Heart right ventricle (tissue), 16 donors: ENCODE results near the gene WTIP. TPM values are rescaled to one million over a fixed set of nuclear protein-coding genes. Genes with fewer than 3 reads are reported as not detected.

ENCODE experiments used
- ATAC-seq, 8 donors: fragments of 200-7000 bp; cut with Tn5 transposase; one replicate each; pipeline ENCODE4 v1.9.1; 2020; ENCODE audit warnings: mild to moderate bottlenecking in 8 of 8, moderate library complexity in 8 of 8, moderate number of reproducible peaks in 1 of 8
- DNase-seq, 2 donors: peaks; one replicate each; pipeline ENCODE4 v3.0.0-alpha.2; 2020
- H3K27ac ChIP-seq, 10 donors: fragments of 200-600 bp; sonication (generic) in 2 of 10; one replicate each; pipeline versions ENCODE4 v1.5.0 to v1.8.0; 2020 to 2022; ENCODE audit warnings: mild to moderate bottlenecking in 3 of 10
- H3K27me3 ChIP-seq, 7 donors: fragments of 200-600 bp; one replicate each; pipeline ENCODE4 v1.8.0; 2021 to 2022; ENCODE audit warnings: mild to moderate bottlenecking in 2 of 7
- H3K36me3 ChIP-seq, 9 donors: fragments of 200-600 bp; sonication (generic) in 1 of 9; one replicate each; pipeline versions ENCODE4 v1.5.0 to v1.8.0; 2020 to 2022; ENCODE audit warnings: mild to moderate bottlenecking in 2 of 9
- H3K4me1 ChIP-seq, 9 donors: fragments of 200-600 bp; sonication (generic) in 1 of 9; one replicate each; pipeline versions ENCODE4 v1.5.0 to v1.8.0; 2020 to 2022; ENCODE audit warnings: mild to moderate bottlenecking in 4 of 9
- H3K4me3 ChIP-seq, 10 donors: fragments of 200-600 bp; sonication (generic) in 2 of 10; one replicate each; pipeline versions ENCODE4 v1.5.0 to v1.8.0; 2020 to 2022; ENCODE audit warnings: mild to moderate bottlenecking in 7 of 10, moderate library complexity in 2 of 10
- H3K9me3 ChIP-seq, 11 donors: fragments of 200-600 bp in 10 of 11; sonication (generic) in 2 of 11; one replicate each; pipeline versions ENCODE4 v1.5.0 to v1.8.0; 2013 to 2022; ENCODE audit warnings: mild to moderate bottlenecking in 2 of 11, control low read depth in 1 of 11, moderate library complexity in 1 of 11
- WGBS, 2 donors: extraction: QIAGEN DNeasy Blood & Tissue Kit; methylation state at CpG; one replicate each; pipeline ENCODE4 v1.1.7; 2013; ENCODE audit warnings: inconsistent platforms in 1 of 2; 5-methylcytosine and 5-hydroxymethylcytosine counted together
- intact Hi-C, 10 donors: fragments of 100-400 bp; cut with DNase I; formaldehyde crosslinking; loops; one replicate each; pipeline versions ENCODE4 v1.11.1 to v1.14.2; 2022
- polyA plus RNA-seq, 2 donors: library from polyadenylated mRNA; stranded (reverse); fragments of 200-250 nt; gene quantifications; one replicate each; pipeline ENCODE4 v1.2.3, GENCODE V29; 2013
- total RNA-seq, 10 donors: library from RNA; stranded (reverse); fragmentation: NEBNext Ultra II Directional in 3 of 10; extraction: Animal tissue kit (Norgen Biotek cat#: 25700) in 3 of 10; gene quantifications; one replicate each; pipeline versions ENCODE4 v1.2.1 to v1.2.4, GENCODE V29; 2021 to 2023
- TF ChIP-seq, protein P1 (sequence below), 9 donors: fragments of 200-600 bp; sonication (generic) in 2 of 9; IDR thresholded peaks; one replicate each; pipeline versions ENCODE4 v1.5.0 to v1.8.0; 2021 to 2022; ENCODE audit warnings: antibody characterized with exemption in 9 of 9, mild to moderate bottlenecking in 5 of 9, moderate library complexity in 1 of 9
- donor health status: Arrhythmogenic right ventricular cardiomyopathy.
- donor health status: ischemic (EF 13 %, LVEDD 7.1; RV severe dilation, severe dysfunction).
- donor health status: healthy with polysubstance abuse.
- donor health status: DM: no; HTN: yes; CAD: no.
- donor health status: DM: no; HTN: no; CAD: no.
- donor health status: ischemic (EF 25% LVEDD 6.9; RV normal size, moderate dysfunction).
- donor health status: ischemic (EF 25% LVEDD 5.7; RV mildly dilated, moderate dysfunction).
- donor health status: healthy.
- donor health status: DM: yes; HTN: yes; CAD: no.
- donor health status: Ischemic cardiomyopathy.
- donor health status: ischemic (EF 35%, LVEDD 5.7; RV mildly dilated, moderate dysfunction).
- donor health status: nonischemic (EF 11% LVEDD 7.7; RV severe dilation, severe dysfunction).
- donor health status: DM: yes; HTN: yes; CAD: no.
- donor health status: PGD.
- donor health status: ischemic (EF 29% LVEDD 5.4; RV normal size, mild dysfunction).
- donor health status: nonischemic (EF 23%, LVEDD 6.1; RV moderate dilation, normal function).

WTIP gene
- total and polyA plus RNA-seq, 12 donors: 4.8 to 30.0 (median 22.7) TPM

DNA sequence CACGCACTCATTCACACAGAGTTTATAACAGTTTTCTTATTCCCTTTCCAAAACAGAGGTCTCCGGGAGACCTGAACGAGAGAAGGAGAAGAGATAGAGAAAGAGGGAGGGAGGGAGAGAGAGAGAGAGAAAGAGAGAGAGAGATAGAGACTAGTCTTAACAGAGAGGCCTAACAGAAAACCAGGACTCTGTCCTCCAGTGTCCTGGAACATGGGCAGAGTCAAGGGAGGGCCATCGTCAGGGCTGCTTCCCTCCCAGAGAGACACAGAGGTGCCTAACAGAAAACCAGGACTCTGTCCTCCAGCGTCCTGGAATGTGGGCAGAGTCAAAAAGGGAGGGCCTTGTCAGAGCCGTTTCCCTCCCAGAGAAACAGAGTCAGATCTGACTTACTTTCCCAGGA is 78.7 kb downstream of the WTIP start:
- no peak for DNase-seq
- 30 to 34% methylated on average over 6 of the region's 6 CpGs for WGBS, 2 donors
- Histone ChIP-seq H3K4me3 (no peak overlapping the region), H3K36me3 (no peaks in the 10 kb centered on the region), H3K27me3 (peaks cover 0 to 18% (median 5%) of the 10 kb centered on the region in 7 donors), H3K4me1 (no peaks in the 10 kb centered on the region), H3K27ac (no peak overlapping the region), H3K9me3 (peaks cover 0 to 18% (median 0%) of the 10 kb centered on the region in 11 donors)
- no peak for ATAC-seq
- intact Hi-C loops: no loop called here
- TF ChIP-seq, protein P1, sequence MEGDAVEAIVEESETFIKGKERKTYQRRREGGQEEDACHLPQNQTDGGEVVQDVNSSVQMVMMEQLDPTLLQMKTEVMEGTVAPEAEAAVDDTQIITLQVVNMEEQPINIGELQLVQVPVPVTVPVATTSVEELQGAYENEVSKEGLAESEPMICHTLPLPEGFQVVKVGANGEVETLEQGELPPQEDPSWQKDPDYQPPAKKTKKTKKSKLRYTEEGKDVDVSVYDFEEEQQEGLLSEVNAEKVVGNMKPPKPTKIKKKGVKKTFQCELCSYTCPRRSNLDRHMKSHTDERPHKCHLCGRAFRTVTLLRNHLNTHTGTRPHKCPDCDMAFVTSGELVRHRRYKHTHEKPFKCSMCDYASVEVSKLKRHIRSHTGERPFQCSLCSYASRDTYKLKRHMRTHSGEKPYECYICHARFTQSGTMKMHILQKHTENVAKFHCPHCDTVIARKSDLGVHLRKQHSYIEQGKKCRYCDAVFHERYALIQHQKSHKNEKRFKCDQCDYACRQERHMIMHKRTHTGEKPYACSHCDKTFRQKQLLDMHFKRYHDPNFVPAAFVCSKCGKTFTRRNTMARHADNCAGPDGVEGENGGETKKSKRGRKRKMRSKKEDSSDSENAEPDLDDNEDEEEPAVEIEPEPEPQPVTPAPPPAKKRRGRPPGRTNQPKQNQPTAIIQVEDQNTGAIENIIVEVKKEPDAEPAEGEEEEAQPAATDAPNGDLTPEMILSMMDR (IDR thresholded peaks at IDR 0.05): no peak

Other genes starting within 250 kb of the WTIP start
- gene GARRE1, start 227.2 kb upstream of the WTIP start, total RNA-seq: 10 to 100 TPM; 17.1 to 28.9 (median 23.7) TPM
- gene GARRE1, start 227.2 kb upstream of the WTIP start, polyA plus RNA-seq: 10 to 100 TPM in 1 of 2 donors, 1 to 10 TPM in 1; 7.1 to 10.2 TPM
- gene GPI, start 116.6 kb upstream of the WTIP start, total RNA-seq: 100 to 1,000 TPM; 517 to 711 (median 563) TPM
- 100 to 1,000 TPM; 178 to 205 TPM for gene GPI, start 116.6 kb upstream of the WTIP start, polyA plus RNA-seq
- gene PDCD2L, start 77.4 kb upstream of the WTIP start, total RNA-seq: 10 to 100 TPM in 2 of 10 donors, 1 to 10 TPM in 8; 7.1 to 12.2 (median 9.3) TPM
- 10 to 100 TPM in 1 of 2 donors, 1 to 10 TPM in 1; 7.1 to 15.3 TPM for gene PDCD2L, start 77.4 kb upstream of the WTIP start, polyA plus RNA-seq
- gene UBA2, start 53.4 kb upstream of the WTIP start, total RNA-seq: 10 to 100 TPM; 38.8 to 74.4 (median 53.1) TPM
- gene UBA2, start 53.4 kb upstream of the WTIP start, polyA plus RNA-seq: 10 to 100 TPM; 36.1 to 50.8 TPM
- gene SCGB2B2, start 195.4 kb downstream of the WTIP start, total RNA-seq: under 1 TPM; 0.12 to 0.94 (median 0.71) TPM
- under 1 TPM; 0.06 to 0.66 TPM for gene SCGB2B2, start 195.4 kb downstream of the WTIP start, polyA plus RNA-seq
- gene ZNF302, start 195.9 kb downstream of the WTIP start, total RNA-seq: 10 to 100 TPM; 29.1 to 42.5 (median 32.6) TPM
- gene ZNF302, start 195.9 kb downstream of the WTIP start, polyA plus RNA-seq: 10 to 100 TPM; 20.4 to 41.1 TPM